Ovary (tissue), 9 donors: Measurements from ENCODE around the gene WDFY1. TPM values are rescaled to one million over a fixed set of nuclear protein-coding genes. Genes with fewer than 3 reads are reported as not detected.

Experiments
- DNase-seq, 5 donors: peaks; one replicate each; pipeline ENCODE4 v3.0.0-alpha.2; 2019 to 2020
- H3K27ac ChIP-seq, 2 donors: fragments of 200-600 bp; one replicate each; pipeline versions ENCODE4 v1.5.1 to v1.8.0; 2019 to 2022
- H3K27me3 ChIP-seq: fragments of 200-600 bp; one replicate; pipeline ENCODE4 v1.8.0; 2022
- H3K36me3 ChIP-seq: fragments of 200-600 bp; sonication (generic); one replicate; pipeline ENCODE4 v1.5.1; 2019
- H3K4me1 ChIP-seq: one replicate; pipeline ENCODE4 v1.8.1; 2013; ENCODE audit warnings: mild to moderate bottlenecking, moderate library complexity; ENCODE audit not compliant: insufficient read depth
- H3K4me3 ChIP-seq: fragments of 200-600 bp; sonication (generic); one replicate; pipeline ENCODE4 v1.5.1; 2017
- H3K9me3 ChIP-seq, 2 donors: fragments of 200-600 bp in 1 of 2; sonication (generic) in 1 of 2; one replicate each; pipeline versions ENCODE4 v1.5.1 to v1.8.1; 2013 to 2019; ENCODE audit warnings: mild to moderate bottlenecking in 1 of 2, moderate library complexity in 1 of 2
- EP300 ChIP-seq: sonication (generic); formaldehyde crosslinking; IDR thresholded peaks from one replicate; pipeline ENCODE4 v1.6.1; 2017; ENCODE audit warnings: antibody characterized with exemption
- POLR2A ChIP-seq: fragments of 450-650 bp; IDR thresholded peaks from one replicate; pipeline ENCODE4 v1.6.1; 2017; ENCODE audit warnings: antibody characterized with exemption, mild to moderate bottlenecking, moderate library complexity
- WGBS, 3 donors: extraction: QIAGEN DNeasy Blood & Tissue Kit in 1 of 3; methylation state at CpG; one replicate each; pipeline versions ENCODE4 v1.1.5 to v1.1.7; 2013 to 2017; 5-methylcytosine and 5-hydroxymethylcytosine counted together
- intact Hi-C, 4 donors: fragments of 100-400 bp; cut with DNase I; formaldehyde crosslinking; loops; one replicate each; pipeline versions ENCODE4 v1.11.0 to v1.15.1; 2022 to 2023
- polyA plus RNA-seq, 2 donors: library from polyadenylated mRNA; stranded (reverse); fragments of 200-250 nt in 1 of 2; fragments of 350-450 nt in 1 of 2; fragmentation: Illumina TruSeq in 1 of 2; extraction: RNeasy Lipid Tissue Mini Kit (QIAGEN cat#74804) in 1 of 2; gene quantifications; one replicate each; pipeline ENCODE4 v1.2.3, GENCODE V29; 2013 to 2014
- total RNA-seq, 7 donors: library from RNA; depleted of rRNA in 2 of 7; stranded (reverse); fragments of >200 nt in 2 of 7; fragmentation: NEBNext Ultra II Directional in 3 of 7; extraction: Animal tissue kit (Norgen Biotek cat#: 25700) in 3 of 7; gene quantifications; one replicate each; pipeline versions ENCODE4 v1.1.0 to v1.2.4, GENCODE V29; 2016 to 2023
- TF ChIP-seq, protein P1 (sequence below), 3 donors: fragments of 450-650 bp in 2 of 3; fragments of 200-600 bp in 1 of 3; IDR thresholded peaks; one replicate each; pipeline versions ENCODE4 v1.5.1 to v1.8.0; 2016 to 2022; ENCODE audit warnings: antibody characterized with exemption in 3 of 3, mild to moderate bottlenecking in 1 of 3
- donor health status: DM: no; HTN: no; CAD: no; lungs with moderate emphysema.
- donor health status: DM: no; HTN: no; CAD: no.
- donor health status: Bipolar disorder and iron deficiency.
- donor health status: DM: yes; HTN: yes; CAD: no.
- donor health status: DM: no; HTN: no; CAD: no.
- donor health status: DM: yes; HTN: yes; CAD: no.

Gene WDFY1
- total and polyA plus RNA-seq, 9 donors: 21.2 to 50.1 (median 39.6) TPM

DNA sequence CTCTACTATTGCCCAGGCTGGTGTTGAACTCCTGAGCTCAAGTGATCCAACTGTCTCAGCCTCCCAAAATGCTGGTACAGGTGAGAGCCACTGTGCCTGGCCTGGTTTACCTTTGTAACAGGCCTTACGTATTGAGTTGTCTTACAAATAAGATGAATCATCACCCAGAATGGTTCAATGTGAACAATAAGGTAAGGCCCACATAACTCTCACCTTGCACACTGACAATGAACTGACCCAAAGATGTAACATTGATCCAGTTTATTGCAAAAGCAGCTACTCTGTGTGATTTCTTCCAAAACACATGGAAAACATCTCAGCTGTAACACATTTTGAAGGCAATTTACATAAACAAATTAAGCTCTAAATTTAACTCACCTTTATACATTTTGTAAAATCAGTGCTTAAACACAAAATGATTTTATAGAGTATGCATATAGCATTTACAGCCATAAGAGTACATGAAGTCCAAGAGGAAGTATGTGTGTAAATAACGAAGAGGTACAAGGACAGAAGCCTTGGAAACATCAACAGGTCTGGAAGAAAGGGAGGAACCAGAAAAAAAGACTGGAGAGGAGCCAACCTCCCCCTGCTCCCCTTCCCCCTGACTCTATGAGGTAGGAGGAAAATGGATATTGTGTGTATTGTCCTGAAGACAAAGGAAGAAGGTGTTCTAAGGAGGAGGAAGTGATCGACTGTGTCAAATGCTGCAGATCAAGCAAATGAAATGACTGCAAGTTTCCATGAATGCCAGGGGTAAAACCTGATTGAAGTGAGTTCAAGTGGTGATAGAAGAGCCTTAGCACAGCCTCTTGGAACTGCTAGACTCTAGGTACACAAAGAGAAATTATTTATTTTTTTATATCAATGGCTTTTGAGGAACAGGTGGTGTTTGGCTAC is 5.6 kb upstream of the WDFY1 start:
- no peaks in the 10 kb centered on the region for H3K4me1 ChIP-seq
- H3K36me3 ChIP-seq: no peaks in the 10 kb centered on the region
- TF ChIP-seq POLR2A (no peak), EP300 (no peak)
- TF ChIP-seq, protein P1, sequence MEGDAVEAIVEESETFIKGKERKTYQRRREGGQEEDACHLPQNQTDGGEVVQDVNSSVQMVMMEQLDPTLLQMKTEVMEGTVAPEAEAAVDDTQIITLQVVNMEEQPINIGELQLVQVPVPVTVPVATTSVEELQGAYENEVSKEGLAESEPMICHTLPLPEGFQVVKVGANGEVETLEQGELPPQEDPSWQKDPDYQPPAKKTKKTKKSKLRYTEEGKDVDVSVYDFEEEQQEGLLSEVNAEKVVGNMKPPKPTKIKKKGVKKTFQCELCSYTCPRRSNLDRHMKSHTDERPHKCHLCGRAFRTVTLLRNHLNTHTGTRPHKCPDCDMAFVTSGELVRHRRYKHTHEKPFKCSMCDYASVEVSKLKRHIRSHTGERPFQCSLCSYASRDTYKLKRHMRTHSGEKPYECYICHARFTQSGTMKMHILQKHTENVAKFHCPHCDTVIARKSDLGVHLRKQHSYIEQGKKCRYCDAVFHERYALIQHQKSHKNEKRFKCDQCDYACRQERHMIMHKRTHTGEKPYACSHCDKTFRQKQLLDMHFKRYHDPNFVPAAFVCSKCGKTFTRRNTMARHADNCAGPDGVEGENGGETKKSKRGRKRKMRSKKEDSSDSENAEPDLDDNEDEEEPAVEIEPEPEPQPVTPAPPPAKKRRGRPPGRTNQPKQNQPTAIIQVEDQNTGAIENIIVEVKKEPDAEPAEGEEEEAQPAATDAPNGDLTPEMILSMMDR (IDR thresholded peaks at IDR 0.05): no peak
- no peaks in the 10 kb centered on the region for H3K27me3 ChIP-seq
- intact Hi-C loops: loop anchor here in 1 of 4 donors (10.0 kb wide), 1 partner anchor 1296 kb away; the partner anchor contains the start of gene FARSB
- no peak for DNase-seq
- H3K9me3 ChIP-seq: no peaks in the 10 kb centered on the region
- H3K4me3 ChIP-seq: no peak overlapping the region
- H3K27ac ChIP-seq: no peak overlapping the region
- 50 to 70% (median 63%) methylated on average over 3 of the region's 3 CpGs for WGBS, 3 donors

DNA sequence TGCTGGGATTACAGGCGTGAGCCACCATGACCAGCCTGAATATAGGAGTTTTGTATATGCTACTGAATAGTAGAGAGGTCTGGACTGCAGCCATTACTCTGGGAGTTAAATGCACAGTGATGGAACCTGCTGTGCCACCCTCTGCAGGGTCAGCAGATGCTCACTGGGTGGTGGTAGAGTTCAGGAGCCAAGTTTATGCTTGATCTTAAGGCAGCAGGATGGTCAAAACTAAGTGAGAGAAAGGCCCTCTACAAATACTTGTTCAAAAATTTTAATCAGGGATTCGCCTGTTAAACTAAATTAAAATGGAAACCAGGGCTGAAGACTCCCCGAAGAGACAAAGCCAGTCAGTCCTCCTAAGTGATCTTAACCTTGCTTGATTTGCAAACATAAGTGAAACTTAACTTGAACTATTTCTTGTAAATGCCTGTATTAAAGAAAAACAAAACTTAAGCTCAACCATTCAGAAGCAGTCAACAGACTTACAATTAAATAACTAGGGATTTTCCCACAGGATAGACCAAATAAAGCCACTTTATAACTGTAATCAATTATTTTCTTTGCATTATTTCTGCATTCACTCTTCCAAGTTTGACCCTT is 4.2 kb upstream of the WDFY1 start:
- H3K36me3 ChIP-seq: no peaks in the 10 kb centered on the region
- H3K27ac ChIP-seq: no peak overlapping the region
- intact Hi-C loops: no loop called here
- no peak for TF ChIP-seq POLR2A
- TF ChIP-seq, protein P1 (IDR thresholded peaks at IDR 0.05): no peak
- no peak overlapping the region for H3K4me3 ChIP-seq
- no peak for DNase-seq
- no peaks in the 10 kb centered on the region for H3K4me1 ChIP-seq
- H3K9me3 ChIP-seq: no peaks in the 10 kb centered on the region
- no peaks in the 10 kb centered on the region for H3K27me3 ChIP-seq
- 54 to 75% (median 57%) methylated on average over 3 of the region's 3 CpGs for WGBS, 3 donors

DNA sequence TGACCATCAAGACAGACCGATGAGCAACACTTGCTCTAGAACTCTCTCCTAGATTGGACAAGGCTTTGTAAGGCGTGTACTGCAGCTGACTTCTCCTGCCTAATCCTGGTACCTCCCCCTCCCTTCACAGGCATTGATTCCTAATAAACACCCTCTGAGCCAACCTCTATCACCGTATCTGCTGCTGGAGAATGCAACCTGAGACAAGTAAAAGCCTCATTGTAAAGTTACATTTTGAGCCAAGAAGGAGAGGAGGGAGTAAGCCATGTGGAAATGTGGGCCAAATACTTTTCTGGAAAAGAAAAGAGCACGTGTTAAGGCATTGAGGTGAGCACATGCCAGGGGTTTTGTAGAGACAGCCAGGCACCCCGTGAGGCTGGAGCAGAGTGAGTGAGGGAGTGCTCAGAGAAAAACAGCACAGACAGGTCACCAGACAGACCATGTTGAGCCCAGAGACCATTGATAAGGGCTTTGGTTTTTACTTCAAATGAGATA is 2.6 kb upstream of the WDFY1 start:
- no peak for DNase-seq
- intact Hi-C loops: no loop called here
- H3K9me3 ChIP-seq: no peaks in the 10 kb centered on the region
- TF ChIP-seq EP300 (no peak), POLR2A (no peak)
- TF ChIP-seq, protein P1 (IDR thresholded peaks at IDR 0.05): no peak
- H3K36me3 ChIP-seq: no peaks in the 10 kb centered on the region
- WGBS, 3 donors: 19 to 21% (median 21%) methylated on average over 5 of the region's 5 CpGs
- H3K27me3 ChIP-seq: no peaks in the 10 kb centered on the region
- H3K4me3 ChIP-seq: no peak overlapping the region
- peaks cover 4% of the 10 kb centered on the region for H3K4me1 ChIP-seq
- no peak overlapping the region for H3K27ac ChIP-seq

DNA sequence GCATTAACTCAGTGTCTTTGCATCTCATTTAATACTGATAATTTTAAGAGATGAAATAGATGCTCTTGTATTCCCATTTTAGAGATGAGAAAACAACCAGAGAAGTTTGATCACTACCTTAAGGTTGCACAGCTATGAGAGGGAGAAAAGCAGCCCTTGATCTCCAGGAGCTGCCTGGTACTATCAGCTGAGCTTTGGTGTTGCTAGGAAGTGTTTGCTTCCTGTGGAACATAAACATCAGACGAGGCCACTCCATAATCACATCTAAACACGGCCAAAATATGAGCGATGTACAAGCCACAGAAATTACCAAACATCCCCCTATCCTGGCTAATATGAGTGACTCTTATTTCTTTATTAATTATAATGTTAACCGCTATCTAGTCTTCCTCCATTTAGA is 620 bp upstream of the WDFY1 start:
- intact Hi-C loops: no loop called here
- H3K4me1 ChIP-seq: peaks cover 12% of the 10 kb centered on the region
- H3K27me3 ChIP-seq: no peaks in the 10 kb centered on the region
- no peaks in the 10 kb centered on the region for H3K9me3 ChIP-seq
- no peaks in the 10 kb centered on the region for H3K36me3 ChIP-seq
- TF ChIP-seq, protein P1 (IDR thresholded peaks at IDR 0.05): no peak
- TF ChIP-seq POLR2A (no peak), EP300 (no peak)
- WGBS, 3 donors: 25 to 38% (median 30%) methylated on average over 4 of the region's 4 CpGs
- no peak overlapping the region for H3K27ac ChIP-seq
- peak overlapping the region; percentile 76 for H3K4me3 ChIP-seq
- DNase-seq: no peak
